ENCODE measurements around the gene NCAN.
"Not testable (repeated sequence)": the region's sequence is repeated elsewhere in the genome, so short reads cannot be mapped to it uniquely, and the experiment has no call there.

DNA sequence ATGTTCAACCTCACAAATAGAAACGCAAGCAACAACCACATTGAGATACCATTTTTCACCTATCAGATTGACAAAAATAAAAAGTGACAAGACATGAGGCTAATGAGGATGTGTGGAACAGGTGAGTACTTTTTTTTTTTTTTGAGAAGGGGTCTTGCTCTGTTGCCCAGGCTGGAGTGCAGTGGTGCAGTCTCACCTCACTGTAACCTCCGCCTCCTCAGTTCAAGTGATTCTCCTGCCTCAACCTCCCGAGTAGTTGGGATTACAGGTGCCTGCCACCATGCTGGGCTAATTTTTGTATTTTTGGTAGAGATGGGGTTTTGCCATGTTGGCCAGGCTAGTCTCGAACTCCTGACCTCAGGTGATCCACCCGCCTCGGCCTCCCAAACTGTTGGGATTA lies 41.7 kb downstream of the NCAN start:
- TF ChIP-seq, protein P1, sequence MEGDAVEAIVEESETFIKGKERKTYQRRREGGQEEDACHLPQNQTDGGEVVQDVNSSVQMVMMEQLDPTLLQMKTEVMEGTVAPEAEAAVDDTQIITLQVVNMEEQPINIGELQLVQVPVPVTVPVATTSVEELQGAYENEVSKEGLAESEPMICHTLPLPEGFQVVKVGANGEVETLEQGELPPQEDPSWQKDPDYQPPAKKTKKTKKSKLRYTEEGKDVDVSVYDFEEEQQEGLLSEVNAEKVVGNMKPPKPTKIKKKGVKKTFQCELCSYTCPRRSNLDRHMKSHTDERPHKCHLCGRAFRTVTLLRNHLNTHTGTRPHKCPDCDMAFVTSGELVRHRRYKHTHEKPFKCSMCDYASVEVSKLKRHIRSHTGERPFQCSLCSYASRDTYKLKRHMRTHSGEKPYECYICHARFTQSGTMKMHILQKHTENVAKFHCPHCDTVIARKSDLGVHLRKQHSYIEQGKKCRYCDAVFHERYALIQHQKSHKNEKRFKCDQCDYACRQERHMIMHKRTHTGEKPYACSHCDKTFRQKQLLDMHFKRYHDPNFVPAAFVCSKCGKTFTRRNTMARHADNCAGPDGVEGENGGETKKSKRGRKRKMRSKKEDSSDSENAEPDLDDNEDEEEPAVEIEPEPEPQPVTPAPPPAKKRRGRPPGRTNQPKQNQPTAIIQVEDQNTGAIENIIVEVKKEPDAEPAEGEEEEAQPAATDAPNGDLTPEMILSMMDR (IDR thresholded peaks at IDR 0.05) = not testable (repeated sequence)
- TF ChIP-seq POLR2A (IDR thresholded peaks at IDR 0.05) = not testable (repeated sequence)
